ENCODE data around the gene CEP85. TPM values are rescaled to one million over a fixed set of nuclear protein-coding genes. Genes with fewer than 3 reads are reported as not detected.
A peak's percentile ranks its signal among the peaks of the same experiment; 100 is the strongest.

The CEP85 gene
- total and polyA plus RNA-seq, 9 of the 15 experiments (the other 6 are each of a cell fraction or from before 2014, with no cell fraction given): 42.1 to 140 (median 92.6) TPM

DNA sequence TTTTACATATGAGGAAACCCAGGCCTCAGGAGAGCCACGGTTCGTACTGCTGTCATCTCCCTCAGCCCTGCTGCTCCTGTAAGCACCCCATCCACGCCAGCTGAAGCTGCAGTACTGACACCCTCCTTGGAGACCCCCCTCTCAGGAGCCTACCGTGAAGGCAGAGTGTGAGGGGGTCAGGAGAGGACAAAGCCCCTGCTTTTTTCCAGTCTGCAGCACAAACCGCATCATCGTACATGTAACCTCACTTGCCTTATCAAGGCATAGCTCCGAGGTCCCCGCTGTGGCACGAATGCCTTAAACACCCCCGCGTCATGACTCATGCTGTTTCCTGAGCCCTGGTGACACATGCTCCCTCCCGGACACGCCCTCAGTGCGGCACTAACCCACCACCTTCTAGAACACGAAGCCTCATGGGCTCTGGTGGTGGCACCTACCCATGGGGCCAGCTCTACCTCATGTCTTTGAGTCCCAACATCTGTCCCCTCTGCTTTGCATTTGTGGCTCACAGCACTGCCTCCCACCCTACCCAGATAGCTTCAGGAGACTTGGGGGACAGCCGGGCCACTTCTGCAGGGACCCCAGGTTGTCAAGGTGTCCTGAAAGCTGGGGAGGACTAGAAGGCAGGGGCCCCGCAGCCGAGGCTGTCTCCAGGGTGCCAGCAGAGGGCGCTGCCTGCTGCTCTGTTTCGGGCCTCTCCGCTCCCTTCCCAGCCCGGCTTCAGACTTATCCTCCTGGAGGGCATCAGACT is 50.8 kb downstream of the CEP85 start (continued):
- TF ChIP-seq TAF7 (tag; IDR thresholded peaks at IDR 0.05): no peak
- no peak for TF ChIP-seq SPI1 (IDR thresholded peaks at IDR 0.05; ENCODE audit: borderline replicate concordance, low read depth, low read length)
- TF ChIP-seq POLR2AphosphoS5 (IDR thresholded peaks at IDR 0.05; ENCODE audit: control insufficient read depth, insufficient read depth, low read depth, low read length): peak; percentile 37; the same call in 1 of the 2 replicates
- TF ChIP-seq FOXA1 (IDR thresholded peaks at IDR 0.05; ENCODE audit: borderline replicate concordance): no peak
- no peak for TF ChIP-seq BRF1 (IDR thresholded peaks at IDR 0.05; ENCODE audit: borderline replicate concordance, extremely low read depth, insufficient read length)
- peak; percentile 83 for TF ChIP-seq MTA1 (IDR thresholded peaks at IDR 0.05; ENCODE audit: borderline replicate concordance)
- TF ChIP-seq NCOA6 (IDR thresholded peaks at IDR 0.05): no peak
- TF ChIP-seq PHF21A (IDR thresholded peaks at IDR 0.05; ENCODE audit: borderline replicate concordance, low read depth): no peak
- TF ChIP-seq TCFL5 (CRISPR knock-in tag; conservative IDR thresholded peaks at IDR 0.05): no peak
- TF ChIP-seq ZKSCAN1 (IDR thresholded peaks at IDR 0.05; ENCODE audit: low read depth, low read length): peak; percentile 56
- TF ChIP-seq, protein P1, sequence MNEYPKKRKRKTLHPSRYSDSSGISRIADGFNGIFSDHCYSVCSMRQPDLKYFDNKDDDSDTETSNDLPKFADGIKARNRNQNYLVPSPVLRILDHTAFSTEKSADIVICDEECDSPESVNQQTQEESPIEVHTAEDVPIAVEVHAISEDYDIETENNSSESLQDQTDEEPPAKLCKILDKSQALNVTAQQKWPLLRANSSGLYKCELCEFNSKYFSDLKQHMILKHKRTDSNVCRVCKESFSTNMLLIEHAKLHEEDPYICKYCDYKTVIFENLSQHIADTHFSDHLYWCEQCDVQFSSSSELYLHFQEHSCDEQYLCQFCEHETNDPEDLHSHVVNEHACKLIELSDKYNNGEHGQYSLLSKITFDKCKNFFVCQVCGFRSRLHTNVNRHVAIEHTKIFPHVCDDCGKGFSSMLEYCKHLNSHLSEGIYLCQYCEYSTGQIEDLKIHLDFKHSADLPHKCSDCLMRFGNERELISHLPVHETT (CRISPR knock-in tag; conservative IDR thresholded peaks at IDR 0.05 in 1 of 2, IDR thresholded peaks at IDR 0.05 in 1 of 2): peak in 1 of 2 experiments; percentile 87; a peak in 2 of 4 replicates
- TF ChIP-seq, protein P2, sequence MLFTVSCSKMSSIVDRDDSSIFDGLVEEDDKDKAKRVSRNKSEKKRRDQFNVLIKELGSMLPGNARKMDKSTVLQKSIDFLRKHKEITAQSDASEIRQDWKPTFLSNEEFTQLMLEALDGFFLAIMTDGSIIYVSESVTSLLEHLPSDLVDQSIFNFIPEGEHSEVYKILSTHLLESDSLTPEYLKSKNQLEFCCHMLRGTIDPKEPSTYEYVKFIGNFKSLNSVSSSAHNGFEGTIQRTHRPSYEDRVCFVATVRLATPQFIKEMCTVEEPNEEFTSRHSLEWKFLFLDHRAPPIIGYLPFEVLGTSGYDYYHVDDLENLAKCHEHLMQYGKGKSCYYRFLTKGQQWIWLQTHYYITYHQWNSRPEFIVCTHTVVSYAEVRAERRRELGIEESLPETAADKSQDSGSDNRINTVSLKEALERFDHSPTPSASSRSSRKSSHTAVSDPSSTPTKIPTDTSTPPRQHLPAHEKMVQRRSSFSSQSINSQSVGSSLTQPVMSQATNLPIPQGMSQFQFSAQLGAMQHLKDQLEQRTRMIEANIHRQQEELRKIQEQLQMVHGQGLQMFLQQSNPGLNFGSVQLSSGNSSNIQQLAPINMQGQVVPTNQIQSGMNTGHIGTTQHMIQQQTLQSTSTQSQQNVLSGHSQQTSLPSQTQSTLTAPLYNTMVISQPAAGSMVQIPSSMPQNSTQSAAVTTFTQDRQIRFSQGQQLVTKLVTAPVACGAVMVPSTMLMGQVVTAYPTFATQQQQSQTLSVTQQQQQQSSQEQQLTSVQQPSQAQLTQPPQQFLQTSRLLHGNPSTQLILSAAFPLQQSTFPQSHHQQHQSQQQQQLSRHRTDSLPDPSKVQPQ (CRISPR knock-in tag; IDR thresholded peaks at IDR 0.05; ENCODE audit: borderline replicate concordance): no peak

Measured in K562 (cell line).